Fibroblast of peridontal ligament (primary cell): ENCODE data around the gene GPR155.
"Not testable (repeated sequence)": the region's sequence is repeated elsewhere in the genome, so short reads cannot be mapped to it uniquely, and the experiment has no call there.

Experiments
- DNase-seq: peaks from one replicate; pipeline ENCODE4 v3.0.0-alpha.2; 2010; ENCODE audit errors: extremely low read depth

The GPR155 gene

GRCh38 chr2:174490051-174490450 is 3.2 kb upstream of the GPR155 start:
- DNase-seq: no peak

GRCh38 chr2:174489520-174489919 is 2.7 kb upstream of the GPR155 start:
- not testable (repeated sequence) for DNase-seq

DNA sequence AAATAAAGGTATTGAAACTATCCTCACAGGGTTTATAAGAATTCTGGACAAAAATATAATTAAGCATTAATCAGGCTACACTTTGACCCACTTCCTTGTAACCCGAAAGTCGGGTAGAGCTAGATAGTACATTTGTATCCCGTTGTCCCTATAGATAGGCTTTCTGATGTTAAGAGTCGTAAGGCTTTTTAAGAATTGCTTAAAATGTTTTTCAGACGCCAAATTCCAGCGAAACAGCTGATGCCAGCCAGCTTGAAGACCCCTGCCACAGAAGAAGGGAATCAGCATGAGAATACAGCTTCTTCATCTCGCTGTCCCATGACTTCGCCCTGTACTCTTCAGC is 962 bp upstream of the GPR155 start:
- DNase-seq: no peak

DNA sequence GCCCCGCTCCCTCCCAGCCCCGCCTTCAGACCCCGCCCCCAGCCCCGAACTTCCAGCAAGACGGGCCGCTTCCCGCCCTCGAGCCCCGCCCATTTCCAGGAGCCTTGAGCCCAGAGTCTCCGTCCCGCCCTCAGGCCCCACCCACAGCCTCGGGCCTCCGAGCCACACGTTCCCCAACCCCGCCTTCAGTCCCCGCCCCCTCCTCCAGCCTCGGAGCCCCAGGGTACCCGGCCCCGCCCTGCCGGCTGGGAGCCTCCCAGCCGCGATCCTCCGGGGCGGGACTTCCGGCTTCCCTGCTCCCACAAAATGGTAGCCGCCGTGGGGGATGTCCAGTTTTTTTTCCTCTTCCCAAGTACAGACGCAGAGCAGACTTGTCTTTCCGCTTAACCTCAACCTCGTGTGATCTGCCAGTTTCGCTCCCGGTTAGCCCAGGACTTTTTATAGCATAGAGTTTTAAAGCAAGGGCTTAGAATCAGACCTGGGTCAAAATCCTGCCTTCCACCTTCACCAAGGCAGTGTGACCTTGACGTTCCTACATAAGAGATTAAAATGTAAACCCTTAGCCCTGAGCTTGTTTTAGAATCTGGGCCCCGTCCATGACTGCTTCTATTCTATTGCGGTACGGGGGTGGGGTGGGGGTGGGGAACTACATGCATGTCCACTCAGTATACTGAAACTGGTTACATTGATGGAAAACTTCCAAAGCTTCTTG is 435 bp upstream of the GPR155 start:
- DNase-seq: peak; percentile 96

GRCh38 chr2:174485788-174486562 is 854 bp downstream of the GPR155 start:
- peak; percentile 29 for DNase-seq

DNA sequence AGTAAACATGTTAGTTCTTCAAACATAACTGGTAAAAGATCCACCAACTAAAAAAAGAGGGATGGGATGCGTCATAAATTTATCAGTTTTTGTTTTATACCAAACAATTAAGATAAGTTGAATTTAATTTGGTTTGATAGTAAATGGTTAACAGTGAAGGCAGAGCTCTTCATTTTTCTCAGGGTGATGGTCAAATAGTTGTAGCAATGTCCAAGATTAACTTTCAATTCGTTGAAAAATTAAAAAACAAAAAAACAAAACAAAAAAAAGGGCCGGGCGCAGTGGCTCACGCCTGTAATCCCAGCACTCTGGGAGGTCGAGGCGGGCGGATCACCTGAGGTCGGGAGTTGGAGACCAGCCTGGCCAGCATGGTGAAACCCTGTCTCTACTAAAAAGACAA is 1.8 kb downstream of the GPR155 start:
- not testable (repeated sequence) for DNase-seq

- DNase-seq: no peak
These were observed 2.3 kb downstream of the GPR155 start for GRCh38 chr2:174484573-174484972.

DNA sequence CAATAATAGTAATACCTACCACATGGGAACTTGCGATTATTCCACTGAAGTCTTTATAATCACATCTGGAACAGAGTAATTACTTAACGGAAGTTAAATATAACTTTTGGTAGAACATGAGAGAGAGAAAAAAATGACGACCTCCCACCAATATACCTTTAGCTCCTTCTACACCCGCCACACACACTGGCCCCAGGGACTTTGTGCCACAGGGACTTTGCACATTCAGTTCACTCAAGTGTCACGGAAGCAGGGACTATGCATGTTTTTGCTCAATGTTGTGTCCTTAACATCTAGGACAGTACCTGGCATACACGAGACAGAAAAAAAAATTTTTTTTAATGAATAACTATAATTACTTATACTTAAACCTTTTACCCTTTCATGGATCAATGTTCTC is 4.0 kb downstream of the GPR155 start:
- DNase-seq: no peak

DNA sequence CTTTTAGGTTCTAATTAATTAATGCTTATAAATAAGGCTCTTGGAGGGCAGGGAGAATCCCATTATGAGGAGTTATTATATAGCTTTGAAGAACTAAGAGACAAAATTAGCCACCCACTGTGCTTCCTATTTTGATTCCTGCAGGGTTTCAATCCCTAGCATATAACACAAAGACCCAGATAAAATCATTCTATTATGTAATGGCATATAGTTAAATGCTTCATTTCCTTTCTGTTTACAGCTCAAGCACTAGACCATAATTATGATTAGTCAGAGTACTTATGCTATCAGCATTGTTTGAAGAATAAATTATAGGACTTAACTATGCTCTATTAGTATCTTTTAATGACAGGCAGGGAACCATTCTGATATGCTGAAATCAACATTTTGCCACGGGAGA is 9.1 kb downstream of the GPR155 start:
- no peak for DNase-seq

GRCh38 chr2:174473796-174474195 is 13.0 kb downstream of the GPR155 start:
- no peak for DNase-seq

- no peak for DNase-seq
These were observed 21.5 kb downstream of the GPR155 start for GRCh38 chr2:174465327-174465726.

GRCh38 chr2:174461221-174461620 is 25.6 kb downstream of the GPR155 start:
- no peak for DNase-seq

DNA sequence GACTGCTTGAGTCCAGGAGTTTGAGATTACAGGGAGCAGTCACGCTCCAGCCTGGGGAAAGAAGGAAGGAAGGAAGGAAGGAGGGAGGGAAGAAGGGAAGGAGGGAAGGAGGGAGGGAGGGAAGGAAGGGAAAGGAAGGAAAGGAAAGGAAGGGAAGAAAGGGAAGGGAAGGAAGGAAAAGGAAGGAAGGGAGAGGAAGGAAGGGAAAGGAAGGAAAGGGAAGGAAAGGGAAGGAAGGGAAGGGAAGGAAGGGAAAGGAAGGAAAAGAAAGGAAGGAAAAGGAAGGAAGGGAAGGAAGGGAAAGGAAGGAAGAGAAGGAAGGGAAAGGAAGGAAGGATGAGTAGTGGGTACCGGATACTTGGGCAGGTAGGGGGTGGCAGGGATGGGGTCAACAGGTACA is 32.3 kb downstream of the GPR155 start:
- DNase-seq: no peak

GRCh38 chr2:174450021-174450816 is 36.6 kb downstream of the GPR155 start:
- no peak for DNase-seq

DNA sequence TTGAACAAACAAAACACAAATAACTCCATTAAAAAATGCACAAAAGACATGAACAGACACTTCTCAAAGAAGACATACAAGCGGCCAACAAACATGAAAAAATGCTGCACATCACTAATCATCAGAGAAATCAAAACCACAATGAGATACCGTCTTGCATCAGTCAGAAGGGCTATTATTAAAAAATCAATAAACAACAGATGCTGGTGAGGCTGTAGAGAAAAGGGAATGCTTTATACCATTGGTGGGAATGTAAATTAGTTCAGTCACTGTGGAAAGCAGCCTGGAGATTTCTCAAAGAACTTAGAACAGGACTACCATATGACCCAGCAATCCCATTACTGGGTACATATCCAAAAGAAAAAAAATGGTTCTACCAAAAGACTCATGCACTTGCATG is 37.8 kb downstream of the GPR155 start:
- no peak for DNase-seq

GRCh38 chr2:174446531-174446930 is 40.3 kb downstream of the GPR155 start:
- DNase-seq: peak; percentile 18

DNA sequence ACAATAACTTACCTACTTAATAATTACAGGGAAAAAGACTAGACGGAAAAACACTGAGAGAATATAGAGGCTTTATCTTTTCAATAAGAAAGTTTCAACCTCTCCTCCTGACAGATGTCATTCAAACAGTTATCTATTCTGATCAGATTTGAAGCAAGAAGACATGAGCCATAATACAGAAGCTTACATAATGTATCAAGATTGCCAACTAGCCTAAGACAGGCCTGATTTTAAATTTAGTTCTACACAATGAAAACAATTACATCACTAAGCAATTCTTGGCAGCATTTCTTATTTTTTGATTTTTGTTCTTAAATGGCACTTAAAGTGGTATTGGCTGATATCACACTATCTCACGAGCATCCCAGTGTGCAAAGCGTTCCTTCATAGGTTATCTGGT is 41.6 kb downstream of the GPR155 start:
- peak; percentile 79 for DNase-seq

DNA sequence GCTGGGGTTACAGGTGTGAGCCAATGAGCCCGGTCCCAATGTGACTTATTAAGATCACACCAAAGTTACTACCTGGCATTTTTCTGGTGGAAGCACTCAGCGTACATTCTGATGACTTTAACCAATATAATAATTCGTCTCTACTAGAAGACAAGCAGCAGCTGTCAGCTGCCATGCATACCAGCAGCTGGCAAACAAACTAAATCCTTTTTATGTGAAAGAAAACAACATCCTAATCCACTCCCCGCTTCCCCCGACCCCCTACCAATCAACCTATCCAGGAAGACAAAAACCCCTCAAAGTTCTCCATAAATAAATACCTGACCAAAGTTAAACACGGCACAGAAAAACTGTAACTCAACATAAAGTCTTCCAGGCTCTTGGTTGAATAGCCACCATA is 42.1 kb downstream of the GPR155 start:
- DNase-seq: no peak

DNA sequence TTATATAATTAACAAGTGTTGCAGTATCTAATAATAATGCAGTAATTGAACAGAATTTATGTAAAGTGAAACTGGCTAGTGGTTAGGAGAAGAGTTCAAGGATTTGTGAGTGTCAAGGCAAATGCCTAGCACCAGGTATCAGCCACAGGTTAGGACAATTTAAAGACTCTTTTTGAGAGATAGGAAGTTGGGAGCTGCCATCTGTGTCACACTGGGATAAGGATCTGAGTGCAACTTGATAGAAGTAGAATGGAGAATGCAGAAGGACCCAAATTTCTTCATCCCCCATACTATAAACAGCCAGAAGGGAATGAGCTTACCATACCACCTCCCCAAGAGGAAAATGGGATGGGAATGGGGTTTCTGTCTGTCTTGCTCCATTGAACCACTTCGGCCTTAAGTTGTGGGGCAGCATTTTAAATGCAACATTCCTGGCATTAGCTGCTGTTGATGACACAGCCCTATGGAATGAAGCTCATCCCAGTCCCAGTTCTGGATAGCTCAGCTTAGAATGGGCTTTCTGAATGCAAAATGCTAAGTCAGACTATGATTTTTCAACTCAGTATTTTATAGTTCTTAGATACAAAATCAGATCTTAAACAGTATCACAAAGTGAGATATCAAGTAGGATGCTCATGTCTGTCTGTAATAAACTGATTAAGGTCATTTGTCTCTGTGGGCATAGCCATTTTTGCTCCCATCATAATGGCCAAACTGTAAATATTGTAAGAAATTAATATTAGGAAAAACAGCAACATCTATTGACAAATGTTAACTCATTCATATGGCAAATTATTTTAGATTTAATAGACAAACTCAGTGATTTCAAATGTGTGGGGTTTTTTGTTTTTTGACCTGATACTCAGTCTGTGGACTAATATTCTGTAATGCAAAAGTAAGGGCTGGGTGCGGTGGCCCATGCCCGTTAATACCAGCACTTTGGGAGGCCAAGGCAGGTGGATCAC is 44.0 kb downstream of the GPR155 start:
- peak; percentile 93 for DNase-seq

DNA sequence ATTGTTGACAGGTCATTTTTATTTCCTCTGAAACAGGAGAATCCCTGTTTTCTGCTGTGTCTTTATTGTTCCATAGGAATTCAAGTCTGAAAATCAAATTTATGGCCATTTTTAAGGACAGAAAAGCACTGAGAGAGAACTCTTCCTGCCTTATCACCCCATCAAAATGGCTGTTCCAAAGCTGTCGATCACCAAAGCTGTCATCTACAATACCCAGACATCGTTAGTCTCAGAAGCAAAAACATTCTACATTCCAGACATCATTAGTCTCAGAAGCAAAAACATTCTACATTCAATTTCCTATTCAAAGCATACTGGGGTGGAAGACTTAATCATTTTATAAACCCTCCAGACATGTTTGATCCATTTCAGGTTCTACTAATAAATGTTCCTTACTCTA is 46.9 kb downstream of the GPR155 start:
- DNase-seq: no peak

- DNase-seq: no peak
These were observed 47.5 kb downstream of the GPR155 start for GRCh38 chr2:174439323-174439722.
